ENCODE data around the gene TNFRSF11A.

The TNFRSF11A gene

GRCh38 chr18:62435435-62436031 lies 110.4 kb downstream of the TNFRSF11A start:
- Mint-ChIP-seq H3K36me3 (ENCODE audit: insufficient read depth) (peaks cover 5% of the 10 kb centered on the region), H3K9me3 (no peaks in the 10 kb centered on the region), H3K4me1 (ENCODE audit: low read depth in 2 of 2) (no peaks in the 10 kb centered on the region), H3K4me3 (no peak overlapping the region), H3K27ac (no peak overlapping the region), H3K27me3 (peaks cover 7 to 11% of the 10 kb centered on the region in 2 donors)
- DNase-seq (no peak), ATAC-seq (replicated peaks) (no peak)

GRCh38 chr18:62436636-62437234 lies 111.6 kb downstream of the TNFRSF11A start:
- no peaks in the 10 kb centered on the region for H3K9me3 Mint-ChIP-seq
- H3K4me3 Mint-ChIP-seq = no peak overlapping the region
- H3K27me3 Mint-ChIP-seq = peaks cover 7 to 23% of the 10 kb centered on the region in 2 donors
- H3K27ac Mint-ChIP-seq = no peak overlapping the region
- H3K36me3 Mint-ChIP-seq (ENCODE audit: insufficient read depth) = peaks cover 3% of the 10 kb centered on the region
- DNase-seq (no peak), ATAC-seq (replicated peaks) (no peak)
- H3K4me1 Mint-ChIP-seq (ENCODE audit: low read depth in 2 of 2) = no peaks in the 10 kb centered on the region

- Mint-ChIP-seq H3K4me3 (no peak overlapping the region), H3K9me3 (no peaks in the 10 kb centered on the region), H3K27me3 (peaks cover 8 to 29% of the 10 kb centered on the region in 2 donors), H3K36me3 (ENCODE audit: insufficient read depth) (peaks cover 3% of the 10 kb centered on the region), H3K4me1 (ENCODE audit: low read depth in 2 of 2) (no peaks in the 10 kb centered on the region), H3K27ac (no peak overlapping the region)
- DNase-seq (no peak), ATAC-seq (replicated peaks) (no peak)
Observed at GRCh38 chr18:62437235-62438017, 112.3 kb downstream of the TNFRSF11A start.

GRCh38 chr18:62438018-62438329 lies 112.9 kb downstream of the TNFRSF11A start:
- ATAC-seq (replicated peaks) (no peak), DNase-seq (no peak)
- Mint-ChIP-seq H3K4me3 (no peak overlapping the region), H3K36me3 (ENCODE audit: insufficient read depth) (peaks cover 3% of the 10 kb centered on the region), H3K27me3 (peaks cover 13 to 35% of the 10 kb centered on the region in 2 donors), H3K27ac (no peak overlapping the region), H3K4me1 (ENCODE audit: low read depth in 2 of 2) (no peaks in the 10 kb centered on the region), H3K9me3 (no peaks in the 10 kb centered on the region)

- H3K9me3 Mint-ChIP-seq = no peaks in the 10 kb centered on the region
- H3K36me3 Mint-ChIP-seq (ENCODE audit: insufficient read depth) = peaks cover 3% of the 10 kb centered on the region
- peaks cover 13 to 36% of the 10 kb centered on the region in 2 donors for H3K27me3 Mint-ChIP-seq
- H3K4me3 Mint-ChIP-seq = no peak overlapping the region
- H3K27ac Mint-ChIP-seq = no peak overlapping the region
- DNase-seq (no peak), ATAC-seq (replicated peaks) (no peak)
- H3K4me1 Mint-ChIP-seq (ENCODE audit: low read depth in 2 of 2) = no peaks in the 10 kb centered on the region
Observed at GRCh38 chr18:62438402-62438801, 113.3 kb downstream of the TNFRSF11A start.

- no peaks in the 10 kb centered on the region for H3K4me1 Mint-ChIP-seq (ENCODE audit: low read depth in 2 of 2)
- no peak overlapping the region for H3K27ac Mint-ChIP-seq
- no peak for ATAC-seq (replicated peaks)
- DNase-seq = no peak
- H3K4me3 Mint-ChIP-seq = no peak overlapping the region
- no peaks in the 10 kb centered on the region for H3K9me3 Mint-ChIP-seq
- peaks cover 3% of the 10 kb centered on the region for H3K36me3 Mint-ChIP-seq (ENCODE audit: insufficient read depth)
- H3K27me3 Mint-ChIP-seq = peaks cover 13 to 36% of the 10 kb centered on the region in 2 donors
Observed at GRCh38 chr18:62438866-62439265, 113.8 kb downstream of the TNFRSF11A start.
